ENCODE measurements around the gene CDK14. TPM values are rescaled to one million over a fixed set of nuclear protein-coding genes. Genes with fewer than 3 reads are reported as not detected.

The CDK14 gene
- total RNA-seq, 1 experiment from 2014 or later, result 57.9 TPM

DNA sequence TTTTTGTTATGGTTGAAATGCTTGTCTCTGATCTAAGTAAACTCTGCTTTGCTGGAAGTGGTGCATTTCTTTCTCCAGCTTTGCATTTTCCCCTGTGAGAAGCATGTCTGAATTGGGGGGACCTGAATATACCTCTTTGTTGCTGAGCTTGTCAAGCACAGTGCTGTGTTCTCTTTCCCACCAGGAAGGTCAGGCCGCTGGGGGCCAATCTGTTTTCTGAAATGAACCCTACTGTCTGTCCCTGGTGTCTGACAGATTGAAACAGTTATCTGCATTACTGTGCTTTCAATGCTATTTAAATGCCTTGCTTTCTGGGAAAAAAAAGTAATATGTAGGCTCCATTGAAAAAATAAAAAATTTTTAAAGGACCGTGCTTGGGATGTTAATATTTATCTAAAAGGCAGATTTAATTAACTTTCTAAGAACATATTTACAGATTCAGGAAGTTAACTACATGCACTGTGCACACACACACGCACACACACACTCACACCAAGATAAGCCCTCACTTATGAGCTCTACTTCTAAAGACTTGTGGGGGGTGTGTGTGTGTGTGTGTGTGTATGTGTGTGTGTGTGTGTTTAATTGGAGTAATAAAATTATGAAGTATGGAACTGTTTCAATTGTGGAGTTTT, 541.1 kb downstream of the CDK14 start:
- TF ChIP-seq, protein P1, sequence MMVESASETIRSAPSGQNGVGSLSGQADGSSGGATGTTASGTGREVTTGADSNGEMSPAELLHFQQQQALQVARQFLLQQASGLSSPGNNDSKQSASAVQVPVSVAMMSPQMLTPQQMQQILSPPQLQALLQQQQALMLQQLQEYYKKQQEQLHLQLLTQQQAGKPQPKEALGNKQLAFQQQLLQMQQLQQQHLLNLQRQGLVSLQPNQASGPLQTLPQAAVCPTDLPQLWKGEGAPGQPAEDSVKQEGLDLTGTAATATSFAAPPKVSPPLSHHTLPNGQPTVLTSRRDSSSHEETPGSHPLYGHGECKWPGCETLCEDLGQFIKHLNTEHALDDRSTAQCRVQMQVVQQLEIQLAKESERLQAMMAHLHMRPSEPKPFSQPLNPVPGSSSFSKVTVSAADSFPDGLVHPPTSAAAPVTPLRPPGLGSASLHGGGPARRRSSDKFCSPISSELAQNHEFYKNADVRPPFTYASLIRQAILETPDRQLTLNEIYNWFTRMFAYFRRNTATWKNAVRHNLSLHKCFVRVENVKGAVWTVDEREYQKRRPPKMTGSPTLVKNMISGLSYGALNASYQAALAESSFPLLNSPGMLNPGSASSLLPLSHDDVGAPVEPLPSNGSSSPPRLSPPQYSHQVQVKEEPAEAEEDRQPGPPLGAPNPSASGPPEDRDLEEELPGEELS (CRISPR knock-in tag; IDR thresholded peaks at IDR 0.05), result no peak
- TF ChIP-seq MAX (CRISPR knock-in tag; IDR thresholded peaks at IDR 0.05) (no peak), NR2C2 (CRISPR knock-in tag; IDR thresholded peaks at IDR 0.05) (no peak), TEAD1 (CRISPR knock-in tag; IDR thresholded peaks at IDR 0.05) (no peak), ZNF317 (CRISPR knock-in tag; IDR thresholded peaks at IDR 0.05; ENCODE audit: borderline replicate concordance, low read depth) (no peak), ZNF121 (CRISPR knock-in tag; IDR thresholded peaks at IDR 0.05) (no peak), ATF6 (CRISPR knock-in tag; IDR thresholded peaks at IDR 0.05) (no peak), USF1 (CRISPR knock-in tag; IDR thresholded peaks at IDR 0.05) (no peak), IRF2 (CRISPR knock-in tag; IDR thresholded peaks at IDR 0.05; ENCODE audit: borderline replicate concordance, low read depth) (no peak), ZMAT4 (CRISPR knock-in tag; IDR thresholded peaks at IDR 0.05) (no peak), RELA (CRISPR knock-in tag; IDR thresholded peaks at IDR 0.05; ENCODE audit: borderline replicate concordance) (no peak), NFE2L1 (CRISPR knock-in tag; IDR thresholded peaks at IDR 0.05) (no peak), NR1H2 (CRISPR knock-in tag; IDR thresholded peaks at IDR 0.05) (no peak), TEAD4 (CRISPR knock-in tag; IDR thresholded peaks at IDR 0.05) (no peak), TP53 (CRISPR knock-in tag; IDR thresholded peaks at IDR 0.05) (no peak), CREB1 (CRISPR knock-in tag; IDR thresholded peaks at IDR 0.05) (no peak)
- TF ChIP-seq, protein P2, sequence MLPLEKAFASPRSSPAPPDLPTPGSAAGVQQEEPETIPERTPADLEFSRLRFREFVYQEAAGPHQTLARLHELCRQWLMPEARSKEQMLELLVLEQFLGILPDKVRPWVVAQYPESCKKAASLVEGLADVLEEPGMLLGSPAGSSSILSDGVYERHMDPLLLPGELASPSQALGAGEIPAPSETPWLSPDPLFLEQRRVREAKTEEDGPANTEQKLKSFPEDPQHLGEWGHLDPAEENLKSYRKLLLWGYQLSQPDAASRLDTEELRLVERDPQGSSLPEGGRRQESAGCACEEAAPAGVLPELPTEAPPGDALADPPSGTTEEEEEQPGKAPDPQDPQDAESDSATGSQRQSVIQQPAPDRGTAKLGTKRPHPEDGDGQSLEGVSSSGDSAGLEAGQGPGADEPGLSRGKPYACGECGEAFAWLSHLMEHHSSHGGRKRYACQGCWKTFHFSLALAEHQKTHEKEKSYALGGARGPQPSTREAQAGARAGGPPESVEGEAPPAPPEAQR (CRISPR knock-in tag; IDR thresholded peaks at IDR 0.05), result no peak
- ATAC-seq (no peak), DNase-seq (ENCODE audit: low spot score) (no peak)
- Mint-ChIP-seq H3K27me3 (ENCODE audit: low read depth) (no peaks in the 10 kb centered on the region), H3K36me3 (no peaks in the 10 kb centered on the region), H3K4me3 (no peak overlapping the region), H3K9me3 (no peaks in the 10 kb centered on the region), H3K27ac (no peak overlapping the region), H3K4me1 (peaks cover 43% of the 10 kb centered on the region)
- ChIA-PET CTCF (no interaction called here), POLR2A (no interaction called here)

DNA sequence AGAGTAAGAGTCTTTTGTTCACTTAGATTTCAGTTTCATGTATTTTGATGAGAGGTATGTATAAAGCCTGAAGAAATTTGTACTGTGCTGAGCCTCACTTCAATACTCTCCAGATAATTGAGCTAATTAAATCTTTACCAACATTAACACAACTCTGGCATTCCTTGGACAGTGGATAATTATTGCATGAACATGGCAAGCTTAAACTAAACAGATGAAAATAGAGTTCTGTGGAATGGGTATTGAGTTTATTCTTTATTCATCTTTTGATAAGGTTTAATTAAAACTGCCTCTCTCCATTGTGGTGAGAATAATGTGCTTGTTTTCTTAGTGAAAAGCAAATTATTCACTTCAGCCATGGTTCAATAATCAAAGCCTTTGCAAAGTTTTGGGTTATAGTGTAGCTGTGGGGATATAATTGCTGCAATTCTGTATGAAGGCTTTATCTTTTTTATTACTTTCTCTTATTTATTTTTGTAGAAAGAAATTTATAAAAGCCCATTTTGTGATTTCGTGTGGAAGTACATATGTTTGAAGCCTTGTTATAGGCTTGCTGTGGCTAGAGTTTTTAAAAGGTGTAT, 541.8 kb downstream of the CDK14 start:
- Mint-ChIP-seq H3K36me3 (no peaks in the 10 kb centered on the region), H3K4me1 (peaks cover 43% of the 10 kb centered on the region), H3K27me3 (ENCODE audit: low read depth) (no peaks in the 10 kb centered on the region), H3K9me3 (no peaks in the 10 kb centered on the region), H3K4me3 (no peak overlapping the region), H3K27ac (no peak overlapping the region)
- ChIA-PET CTCF (no interaction called here), POLR2A (no interaction called here)
- DNase-seq (ENCODE audit: low spot score) (no peak), ATAC-seq (no peak)
- TF ChIP-seq NFYB (CRISPR knock-in tag; conservative IDR thresholded peaks at IDR 0.05; ENCODE audit: low read depth) (no peak), ZNF671 (CRISPR knock-in tag; IDR thresholded peaks at IDR 0.05) (no peak), ELF4 (CRISPR knock-in tag; IDR thresholded peaks at IDR 0.05; ENCODE audit: low read depth) (no peak), ZNF423 (CRISPR knock-in tag; IDR thresholded peaks at IDR 0.05) (no peak), SMAD3 (CRISPR knock-in tag; IDR thresholded peaks at IDR 0.05; ENCODE audit: borderline replicate concordance) (no peak), ZNF121 (CRISPR knock-in tag; IDR thresholded peaks at IDR 0.05) (no peak), TP53 (CRISPR knock-in tag; IDR thresholded peaks at IDR 0.05) (no peak), KAT7 (CRISPR knock-in tag; IDR thresholded peaks at IDR 0.05; ENCODE audit: borderline replicate concordance) (no peak), USF1 (CRISPR knock-in tag; IDR thresholded peaks at IDR 0.05) (no peak)
- TF ChIP-seq, protein P3, sequence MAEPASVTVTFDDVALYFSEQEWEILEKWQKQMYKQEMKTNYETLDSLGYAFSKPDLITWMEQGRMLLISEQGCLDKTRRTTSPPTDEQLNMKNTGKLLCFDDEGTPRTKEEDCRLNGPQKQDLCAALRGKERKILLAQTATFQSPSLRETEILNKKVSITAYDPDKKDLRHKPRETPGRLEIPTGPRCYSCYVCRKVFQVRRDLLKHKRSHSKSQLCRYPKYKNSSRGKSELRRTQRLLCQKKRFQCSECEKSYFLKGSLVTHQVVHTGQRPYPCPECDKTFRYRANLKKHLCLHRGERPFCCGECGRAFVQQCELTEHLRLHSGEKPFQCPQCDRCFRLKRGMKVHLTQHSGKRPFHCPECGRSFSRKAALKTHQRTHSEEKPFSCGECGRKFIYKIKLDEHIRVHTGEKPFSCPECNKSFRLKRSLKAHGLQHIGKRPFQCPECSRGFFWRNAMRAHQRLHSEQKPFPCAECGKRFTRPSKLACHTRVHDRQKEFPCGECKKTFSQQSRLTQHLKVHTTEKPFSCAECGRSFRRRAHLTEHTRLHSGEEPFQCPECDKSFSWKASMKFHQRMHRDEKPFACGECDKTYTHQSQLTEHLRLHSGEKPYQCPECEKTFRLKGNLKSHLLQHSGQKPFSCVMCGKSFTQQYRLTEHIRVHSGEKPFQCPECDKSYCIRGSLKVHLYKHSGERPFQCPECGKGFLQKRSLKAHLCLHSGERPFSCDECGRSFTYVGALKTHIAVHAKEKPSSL (CRISPR knock-in tag; conservative IDR thresholded peaks at IDR 0.05), result no peak
